ENCODE measurements around the gene MBD4. TPM values are rescaled to one million over a fixed set of nuclear protein-coding genes. Genes with fewer than 3 reads are reported as not detected.
"Not testable (repeated sequence)": the region's sequence is repeated elsewhere in the genome, so short reads cannot be mapped to it uniquely, and the experiment has no call there.

The MBD4 gene
- total RNA-seq, 1 donor from 2014 or later, result 38.8 TPM

GRCh38 chr3:129399895-129400357 lies 39.8 kb downstream of the MBD4 start:
- intact Hi-C loops (cut with DNase I), result no loop called here
- TF ChIP-seq CTCF (IDR thresholded peaks at IDR 0.05), result no peak
- Histone ChIP-seq H3K4me3 (peak overlapping the region; percentile 91), H3K9me3 (no peaks in the 10 kb centered on the region), H3K4me1 (peaks cover 23% of the 10 kb centered on the region), H3K27me3 (ENCODE audit: low read depth) (no peaks in the 10 kb centered on the region), H3K36me3 (peaks cover 14% of the 10 kb centered on the region), H3K27ac (peak overlapping the region; percentile 96)
- DNase-seq (no peak), ATAC-seq (peak in 1 of 2 donors; percentile 11)

- H3K27ac ChIP-seq, result peak overlapping the region; percentile 96
Observed at GRCh38 chr3:129399145-129399894, 40.4 kb downstream of the MBD4 start.

GRCh38 chr3:129398803-129399144 lies 41.0 kb downstream of the MBD4 start:
- intact Hi-C loops (cut with DNase I), result no loop called here
- H3K27me3 ChIP-seq (ENCODE audit: low read depth), result no peaks in the 10 kb centered on the region
- no peak for DNase-seq
- H3K9me3 ChIP-seq, result no peaks in the 10 kb centered on the region
- H3K36me3 ChIP-seq, result peaks cover 19% of the 10 kb centered on the region
- no peak for TF ChIP-seq CTCF (IDR thresholded peaks at IDR 0.05)
- H3K27ac ChIP-seq, result peak overlapping the region; percentile 96
- ATAC-seq, result peak; percentile 26 to 54
- peak overlapping the region; percentile 91 for H3K4me3 ChIP-seq
- H3K4me1 ChIP-seq, result peaks cover 23% of the 10 kb centered on the region

More at GRCh38 chr3:129399145-129399894, 40.4 kb downstream of the MBD4 start:
- peak overlapping the region; percentile 91 for H3K4me3 ChIP-seq
- H3K27me3 ChIP-seq (ENCODE audit: low read depth), result no peaks in the 10 kb centered on the region
- TF ChIP-seq CTCF (IDR thresholded peaks at IDR 0.05), result peak; percentile 80
- peaks cover 14% of the 10 kb centered on the region for H3K36me3 ChIP-seq
- no peaks in the 10 kb centered on the region for H3K9me3 ChIP-seq
- peaks cover 23% of the 10 kb centered on the region for H3K4me1 ChIP-seq
- DNase-seq, result peak; percentile 78
- intact Hi-C loops (cut with DNase I), result no loop called here
- ATAC-seq, result peak; percentile 91 to 96

- H3K4me3 ChIP-seq; ATAC-seq; DNase-seq; H3K9me3 ChIP-seq; intact Hi-C loops (cut with DNase I); H3K27me3 ChIP-seq (ENCODE audit: low read depth): not testable (repeated sequence)
- H3K36me3 ChIP-seq, result peaks cover 64% of the 10 kb centered on the region
- H3K27ac ChIP-seq, result peak overlapping the region; percentile 6
- peaks cover 28% of the 10 kb centered on the region for H3K4me1 ChIP-seq
Observed at GRCh38 chr3:129393760-129394564, 45.8 kb downstream of the MBD4 start.

- H3K4me1 ChIP-seq, result peaks cover 24% of the 10 kb centered on the region
- no peak for TF ChIP-seq CTCF (IDR thresholded peaks at IDR 0.05)
- intact Hi-C loops (cut with DNase I), result no loop called here
- no peaks in the 10 kb centered on the region for H3K27me3 ChIP-seq (ENCODE audit: low read depth)
- H3K9me3 ChIP-seq, result no peaks in the 10 kb centered on the region
- H3K4me3 ChIP-seq, result no peak overlapping the region
- peaks cover 65% of the 10 kb centered on the region for H3K36me3 ChIP-seq
- peak overlapping the region; percentile 6 for H3K27ac ChIP-seq
- no peak for DNase-seq
- ATAC-seq, result no peak
Observed at GRCh38 chr3:129393271-129393670, 46.5 kb downstream of the MBD4 start.

- intact Hi-C loops (cut with DNase I); DNase-seq; ATAC-seq; H3K27ac ChIP-seq; H3K4me3 ChIP-seq; H3K9me3 ChIP-seq; H3K27me3 ChIP-seq (ENCODE audit: low read depth): not testable (repeated sequence)
- Histone ChIP-seq H3K4me1 (peaks cover 24% of the 10 kb centered on the region), H3K36me3 (peaks cover 75% of the 10 kb centered on the region)
Observed at GRCh38 chr3:129392106-129392887, 47.5 kb downstream of the MBD4 start.

GRCh38 chr3:129391583-129391982 lies 48.2 kb downstream of the MBD4 start:
- Histone ChIP-seq H3K36me3 (peaks cover 79% of the 10 kb centered on the region), H3K4me1 (peaks cover 27% of the 10 kb centered on the region)
- H3K9me3 ChIP-seq; intact Hi-C loops (cut with DNase I); ATAC-seq; H3K27me3 ChIP-seq (ENCODE audit: low read depth); DNase-seq; H3K4me3 ChIP-seq; H3K27ac ChIP-seq: not testable (repeated sequence)
